NCI-H2227 (cell line): Measurements from ENCODE around the gene CNFN.
A peak's percentile ranks its signal among the peaks of the same experiment; 100 is the strongest.
"Not testable (repeated sequence)": the region's sequence is repeated elsewhere in the genome, so short reads cannot be mapped to it uniquely, and the experiment has no call there.

Source experiments
- DNase-seq: peaks from one replicate; lab custom pipeline; 2025; ENCODE audit not compliant: unreplicated experiment; lab: John Stamatoyannopoulos, UW

The CNFN gene

DNA sequence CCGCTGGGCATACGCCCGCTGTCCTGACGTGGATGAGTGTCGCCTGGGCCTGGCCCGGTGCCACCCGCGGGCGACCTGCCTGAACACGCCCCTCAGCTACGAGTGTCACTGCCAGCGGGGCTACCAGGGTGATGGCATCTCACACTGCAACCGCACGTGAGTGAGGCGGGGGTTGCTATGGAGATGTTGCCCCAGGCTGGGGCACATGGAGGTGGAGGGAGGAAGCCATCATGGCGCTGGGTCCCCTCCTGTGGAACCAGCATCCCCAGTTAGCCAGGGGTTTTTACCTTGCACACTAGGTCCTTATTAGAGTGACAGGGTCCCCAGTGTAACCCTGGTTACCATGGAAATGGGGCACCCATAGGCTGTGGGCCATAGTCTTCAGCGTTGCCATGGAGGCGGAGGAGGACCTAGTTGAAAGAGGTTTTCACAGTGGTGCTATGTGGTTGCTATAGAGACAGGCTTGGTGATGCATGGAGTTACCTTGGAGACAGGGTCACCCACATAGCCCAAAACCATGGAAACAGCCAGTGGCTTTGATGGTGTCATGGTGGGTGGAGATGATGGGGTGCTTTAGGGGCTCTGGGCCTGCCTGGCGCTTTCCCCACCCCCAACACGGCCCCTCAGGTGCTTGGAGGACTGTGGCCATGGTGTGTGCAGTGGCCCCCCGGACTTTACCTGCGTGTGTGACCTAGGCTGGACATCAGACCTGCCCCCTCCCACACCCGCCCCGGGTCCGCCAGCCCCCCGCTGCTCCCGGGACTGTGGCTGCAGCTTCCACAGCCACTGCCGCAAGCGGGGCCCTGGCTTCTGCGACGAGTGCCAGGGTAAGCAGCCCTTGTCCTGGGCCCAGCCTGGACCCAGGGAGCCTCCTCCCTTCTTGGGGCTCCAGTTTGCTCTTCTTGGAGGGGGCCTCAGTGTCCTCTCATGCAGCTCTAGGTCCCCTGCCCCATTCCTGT, 37.5 kb downstream of the CNFN start:
- DNase-seq: peak; percentile 99

- no peak for DNase-seq
Observed at GRCh38 chr19:42351079-42351735, 38.9 kb downstream of the CNFN start.

DNA sequence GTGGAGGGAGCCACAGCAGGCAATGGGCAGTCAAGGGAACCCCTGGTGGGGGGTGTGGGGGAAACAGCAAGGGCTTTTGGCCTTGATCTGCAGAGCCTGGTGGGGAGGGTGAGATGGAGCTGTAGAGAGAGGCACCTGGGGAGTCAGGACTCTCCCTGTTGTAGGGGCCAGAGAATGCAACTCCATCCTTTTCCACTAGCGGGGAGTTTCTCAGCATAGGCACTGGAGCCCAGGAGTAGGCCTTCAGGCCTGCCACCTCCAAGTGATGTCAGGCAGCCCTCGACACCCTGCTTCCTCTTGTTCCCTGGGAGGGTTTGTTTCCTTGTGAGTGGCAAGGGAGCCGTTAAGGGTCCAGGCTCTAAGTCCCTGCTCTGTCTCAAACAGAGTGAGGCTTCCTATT, 39.7 kb downstream of the CNFN start:
- DNase-seq: no peak

GRCh38 chr19:42349378-42350107, 40.6 kb downstream of the CNFN start:
- no peak for DNase-seq

DNA sequence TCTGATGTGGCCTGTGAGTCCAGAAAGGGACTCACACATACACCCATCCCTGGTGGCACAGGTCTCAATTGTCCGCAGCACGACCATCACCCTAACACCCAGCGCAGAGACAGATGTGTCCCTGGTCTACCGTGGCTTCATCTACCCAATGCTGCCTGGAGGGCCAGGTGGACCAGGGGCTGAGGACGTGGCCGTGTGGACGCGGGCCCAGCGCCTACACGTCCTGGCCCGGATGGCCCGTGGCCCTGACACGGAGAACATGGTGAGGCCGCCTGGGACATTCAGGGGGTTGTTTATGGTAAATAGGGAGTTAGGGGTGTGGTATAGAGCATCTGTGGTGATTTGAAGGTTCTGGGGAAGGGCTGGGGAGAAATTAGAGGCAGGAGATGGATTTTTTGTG, 41.9 kb downstream of the CNFN start:
- DNase-seq: no peak

DNA sequence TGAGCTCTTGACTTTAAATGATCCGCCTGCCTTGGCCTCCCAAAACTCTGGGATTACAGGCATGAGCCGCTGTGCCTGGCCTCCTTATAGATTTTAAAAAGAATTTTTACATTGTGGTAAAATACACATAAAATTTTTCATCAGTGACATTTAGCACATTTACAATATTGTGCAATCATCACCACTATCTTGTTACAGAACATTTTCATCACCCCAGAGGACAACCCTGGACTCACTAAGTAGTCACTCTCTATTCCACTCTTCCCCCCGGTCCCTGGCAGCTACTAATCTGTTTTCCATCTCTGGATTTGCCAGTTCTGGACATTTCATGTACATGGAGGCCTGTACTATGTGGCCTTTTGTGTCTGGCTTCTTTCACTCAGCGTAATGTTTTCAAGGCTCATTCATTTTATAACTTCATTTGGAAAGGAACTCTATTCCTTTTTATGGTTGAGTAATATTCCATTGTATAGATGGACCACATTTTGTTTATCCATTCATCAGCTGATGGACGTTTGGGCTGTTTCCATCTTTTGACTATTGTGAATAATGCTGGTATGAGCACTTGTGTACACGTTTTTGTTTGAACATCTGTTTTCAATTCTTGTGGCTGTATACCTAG, 44.8 kb downstream of the CNFN start:
- DNase-seq: no peak

GRCh38 chr19:42344336-42344893, 45.7 kb downstream of the CNFN start:
- no peak for DNase-seq

DNA sequence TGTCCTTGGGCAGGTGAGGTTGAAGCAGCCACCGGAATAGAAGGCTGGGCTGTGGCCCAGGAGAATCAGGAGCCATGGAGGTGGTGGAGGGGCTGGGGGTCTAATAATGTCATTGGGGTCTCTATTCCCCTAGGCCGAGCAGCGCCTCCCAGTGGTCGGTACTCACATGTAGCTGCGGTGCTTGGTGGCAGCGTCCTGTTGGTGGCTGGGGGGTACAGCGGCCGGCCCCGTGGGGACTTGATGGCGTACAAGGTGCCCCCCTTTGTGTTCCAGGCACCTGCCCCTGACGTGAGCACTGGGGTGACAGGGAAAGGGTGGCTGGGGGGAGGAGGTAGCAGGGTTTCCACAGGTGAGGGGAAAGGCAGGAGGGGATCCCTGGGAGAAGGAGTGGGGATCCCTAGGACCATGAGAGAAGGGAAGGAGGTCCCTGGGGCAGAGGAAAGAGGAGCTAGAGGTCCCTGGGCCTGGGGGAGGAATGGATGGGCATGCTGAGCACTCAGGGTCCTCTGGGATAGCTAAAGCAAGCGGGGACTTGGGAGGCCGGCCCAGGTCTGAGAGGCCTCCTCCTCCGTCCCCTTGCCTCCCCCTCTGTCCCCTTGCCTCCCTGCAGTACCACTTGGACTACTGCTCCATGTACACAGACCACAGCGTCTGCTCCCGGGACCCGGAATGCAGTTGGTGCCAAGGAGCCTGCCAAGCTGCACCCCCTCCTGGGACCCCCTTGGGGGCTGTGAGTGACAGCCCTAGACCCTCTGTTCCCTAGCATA, 46.6 kb downstream of the CNFN start:
- DNase-seq: no peak

GRCh38 chr19:42339922-42340321, 50.2 kb downstream of the CNFN start:
- not testable (repeated sequence) for DNase-seq

DNA sequence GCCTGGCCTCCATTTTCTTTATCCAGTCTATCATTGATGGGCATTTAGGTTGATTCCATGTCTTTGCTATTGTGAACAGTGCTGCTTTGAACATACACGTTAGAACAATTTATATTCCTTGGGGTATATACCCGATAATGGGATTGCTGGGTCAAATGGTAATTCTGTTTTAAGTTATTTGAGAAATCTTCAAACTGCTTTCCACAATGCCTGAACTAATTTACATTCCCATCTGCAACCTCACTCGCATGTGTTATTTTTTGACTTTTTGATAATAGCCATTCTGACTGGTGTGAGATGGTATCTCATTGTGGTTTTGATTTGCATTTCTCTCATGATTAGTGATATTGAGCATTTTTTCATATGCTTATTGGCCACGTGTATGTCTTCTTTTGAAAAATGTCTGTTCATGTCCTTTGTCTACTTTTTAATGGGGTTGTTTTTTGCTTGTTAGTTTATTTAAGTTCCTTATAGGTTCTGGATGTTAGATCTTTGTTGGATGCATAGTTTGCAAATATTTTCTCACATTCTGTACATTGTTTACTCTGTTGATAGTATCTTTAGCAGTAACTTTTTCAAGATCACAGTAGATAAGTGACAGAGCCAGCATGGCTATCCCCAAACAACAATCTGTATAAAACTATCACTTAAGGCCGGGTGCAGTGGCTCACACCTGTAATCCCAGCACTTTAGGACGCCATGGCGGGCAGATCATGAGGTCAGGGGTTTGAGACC, 50.8 kb downstream of the CNFN start:
- not testable (repeated sequence) for DNase-seq
